ENCODE results near the gene C2CD3. TPM values are rescaled to one million over a fixed set of nuclear protein-coding genes. Genes with fewer than 3 reads are reported as not detected.
A peak's percentile ranks its signal among the peaks of the same experiment; 100 is the strongest.
"Not testable (repeated sequence)": the region's sequence is repeated elsewhere in the genome, so short reads cannot be mapped to it uniquely, and the experiment has no call there.

Gene C2CD3
- total RNA-seq, 2 donors from 2014 or later: 35.3 to 37.9 TPM

- Mint-ChIP-seq H3K9me3 (no peaks in the 10 kb centered on the region), H3K4me1 (peaks cover 28% of the 10 kb centered on the region), H3K27me3 (no peaks in the 10 kb centered on the region), H3K36me3 (ENCODE audit: low read depth) (peaks cover 8% of the 10 kb centered on the region), H3K4me3 (peak overlapping the region; percentile 74), H3K27ac (peak overlapping the region; percentile 99)
- peak; percentile 76 for ATAC-seq (replicated peaks)
Measured at GRCh38 chr11:73995247-73995646, 175.6 kb downstream of the C2CD3 start.

- Mint-ChIP-seq H3K27ac (peak overlapping the region; percentile 82), H3K9me3 (no peaks in the 10 kb centered on the region), H3K4me1 (peaks cover 23% of the 10 kb centered on the region), H3K4me3 (peak overlapping the region; percentile 52), H3K36me3 (ENCODE audit: low read depth) (peaks cover 8% of the 10 kb centered on the region), H3K27me3 (no peaks in the 10 kb centered on the region)
- ATAC-seq (replicated peaks): peak; percentile 22
Measured at GRCh38 chr11:73991471-73992006, 179.3 kb downstream of the C2CD3 start.

GRCh38 chr11:73990730-73991129, 180.1 kb downstream of the C2CD3 start:
- Mint-ChIP-seq H3K4me3 (peak overlapping the region; percentile 52), H3K36me3 (ENCODE audit: low read depth) (peaks cover 6% of the 10 kb centered on the region), H3K27me3 (no peaks in the 10 kb centered on the region), H3K9me3 (no peaks in the 10 kb centered on the region), H3K27ac (peak overlapping the region; percentile 82), H3K4me1 (peaks cover 21% of the 10 kb centered on the region)
- no peak for ATAC-seq (replicated peaks)

- Mint-ChIP-seq H3K27me3 (no peaks in the 10 kb centered on the region), H3K36me3 (ENCODE audit: low read depth) (no peaks in the 10 kb centered on the region), H3K4me1 (peaks cover 9% of the 10 kb centered on the region), H3K4me3 (no peak overlapping the region), H3K27ac (no peak overlapping the region), H3K9me3 (no peaks in the 10 kb centered on the region)
- ATAC-seq (replicated peaks): no peak
Measured at GRCh38 chr11:73989156-73989555, 181.6 kb downstream of the C2CD3 start.

- Mint-ChIP-seq H3K27me3 (no peaks in the 10 kb centered on the region), H3K36me3 (ENCODE audit: low read depth) (peaks cover 1% of the 10 kb centered on the region), H3K9me3 (no peaks in the 10 kb centered on the region), H3K27ac (no peak overlapping the region), H3K4me1 (peaks cover 15% of the 10 kb centered on the region), H3K4me3 (no peak overlapping the region)
- ATAC-seq (replicated peaks): no peak
Measured at GRCh38 chr11:73988227-73988626, 182.6 kb downstream of the C2CD3 start.

- H3K27me3 Mint-ChIP-seq; H3K9me3 Mint-ChIP-seq; ATAC-seq (replicated peaks); H3K4me1 Mint-ChIP-seq; H3K27ac Mint-ChIP-seq: not testable (repeated sequence)
- peaks cover 27% of the 10 kb centered on the region for H3K36me3 Mint-ChIP-seq (ENCODE audit: low read depth)
- H3K4me3 Mint-ChIP-seq: peak overlapping the region; percentile 86
Measured at GRCh38 chr11:73985661-73986060, 185.1 kb downstream of the C2CD3 start.

- no peak for ATAC-seq (replicated peaks)
Measured at GRCh38 chr11:73983741-73984538, 186.9 kb downstream of the C2CD3 start.

GRCh38 chr11:73982990-73983740, 187.6 kb downstream of the C2CD3 start:
- Mint-ChIP-seq H3K36me3 (ENCODE audit: low read depth) (peaks cover 52% of the 10 kb centered on the region), H3K27me3 (no peaks in the 10 kb centered on the region), H3K4me1 (peaks cover 21% of the 10 kb centered on the region), H3K9me3 (no peaks in the 10 kb centered on the region), H3K27ac (peak overlapping the region; percentile 93), H3K4me3 (peak overlapping the region; percentile 86)
- ATAC-seq (replicated peaks): peak; percentile 83

More at GRCh38 chr11:73983741-73984538, 186.9 kb downstream of the C2CD3 start:
- Mint-ChIP-seq H3K4me1 (peaks cover 18% of the 10 kb centered on the region), H3K36me3 (ENCODE audit: low read depth) (peaks cover 44% of the 10 kb centered on the region), H3K27me3 (no peaks in the 10 kb centered on the region), H3K4me3 (peak overlapping the region; percentile 86), H3K9me3 (no peaks in the 10 kb centered on the region), H3K27ac (peak overlapping the region; percentile 93)

- peak; percentile 77 for ATAC-seq (replicated peaks)
- Mint-ChIP-seq H3K36me3 (ENCODE audit: low read depth) (peaks cover 57% of the 10 kb centered on the region), H3K4me1 (peaks cover 22% of the 10 kb centered on the region), H3K4me3 (peak within 1 kb of the TSS; percentile 86), H3K27me3 (no peaks in the 10 kb centered on the region), H3K9me3 (no peaks in the 10 kb centered on the region), H3K27ac (peak within 1 kb of the TSS; percentile 93)
Measured at GRCh38 chr11:73982595-73982989, 188.2 kb downstream of the C2CD3 start, which contains the start of gene UCP2. UCP2 (minus strand) TSS chr11:73982843; CDS start chr11:73978378, 4,465 bp downstream.

GRCh38 chr11:73981051-73981805, 189.6 kb downstream of the C2CD3 start:
- no peak for ATAC-seq (replicated peaks)
- Mint-ChIP-seq H3K9me3 (no peaks in the 10 kb centered on the region), H3K4me1 (peaks cover 34% of the 10 kb centered on the region), H3K4me3 (peak overlapping the region; percentile 86), H3K36me3 (ENCODE audit: low read depth) (peaks cover 71% of the 10 kb centered on the region), H3K27me3 (no peaks in the 10 kb centered on the region), H3K27ac (peak overlapping the region; percentile 93)

- H3K27me3 Mint-ChIP-seq: no peaks in the 10 kb centered on the region
- peak overlapping the region; percentile 93 for H3K27ac Mint-ChIP-seq
- peak; percentile 11 for ATAC-seq (replicated peaks)
- H3K9me3 Mint-ChIP-seq: no peaks in the 10 kb centered on the region
- peaks cover 80% of the 10 kb centered on the region for H3K36me3 Mint-ChIP-seq (ENCODE audit: low read depth)
- peaks cover 44% of the 10 kb centered on the region for H3K4me1 Mint-ChIP-seq
- H3K4me3 Mint-ChIP-seq: peak overlapping the region; percentile 86
Measured at GRCh38 chr11:73980001-73980961, 190.5 kb downstream of the C2CD3 start.

GRCh38 chr11:73978576-73979086, 192.2 kb downstream of the C2CD3 start:
- H3K4me3 Mint-ChIP-seq: peak overlapping the region; percentile 86
- H3K4me1 Mint-ChIP-seq: peaks cover 51% of the 10 kb centered on the region
- H3K36me3 Mint-ChIP-seq (ENCODE audit: low read depth): peaks cover 96% of the 10 kb centered on the region
- no peaks in the 10 kb centered on the region for H3K9me3 Mint-ChIP-seq
- H3K27me3 Mint-ChIP-seq: no peaks in the 10 kb centered on the region
- H3K27ac Mint-ChIP-seq: peak overlapping the region; percentile 93
- ATAC-seq (replicated peaks): no peak
